ENCODE data around the gene TRAPPC14.
A peak's percentile ranks its signal among the peaks of the same experiment; 100 is the strongest.
"Not testable (repeated sequence)": the region's sequence is repeated elsewhere in the genome, so short reads cannot be mapped to it uniquely, and the experiment has no call there.

Gene TRAPPC14

GRCh38 chr7:100152937-100153666 is 5.4 kb downstream of the TRAPPC14 start:
- no peak overlapping the region for H3K27ac ChIP-seq (ENCODE audit: insufficient read depth, low read depth, low read length, poor library complexity, severe bottlenecking)
- H3K9me3 ChIP-seq (ENCODE audit: control insufficient read depth, low read length), result no peaks in the 10 kb centered on the region
- H3K36me3 ChIP-seq (ENCODE audit: control insufficient read depth, insufficient read depth, low read length), result peaks cover 22% of the 10 kb centered on the region
- WGBS, 2 experiments, result 94 to 95% methylated on average over 18 of the region's 18 CpGs
- H3K4me1 ChIP-seq (ENCODE audit: control insufficient read depth, insufficient read depth, low read length), result peaks cover 11% of the 10 kb centered on the region
- no peak overlapping the region for H3K4me3 ChIP-seq (ENCODE audit: insufficient read depth, low read depth, low read length)
- no peaks in the 10 kb centered on the region for H3K27me3 ChIP-seq (ENCODE audit: control insufficient read depth, insufficient read depth, low read length, poor library complexity, severe bottlenecking)

- H3K36me3 ChIP-seq (ENCODE audit: control insufficient read depth, insufficient read depth, low read length), result peaks cover 22% of the 10 kb centered on the region
These were observed 6.1 kb downstream of the TRAPPC14 start for GRCh38 chr7:100152404-100152803.

GRCh38 chr7:100148559-100149328 is 9.8 kb downstream of the TRAPPC14 start, which contains the start of gene LAMTOR4:
Gene LAMTOR4 (plus strand): TSS chr7:100148918. CDS start chr7:100148973, 55 bp downstream.
- H3K4me1 ChIP-seq (ENCODE audit: control insufficient read depth, insufficient read depth, low read length), result peaks cover 6% of the 10 kb centered on the region
- H3K9me3 ChIP-seq (ENCODE audit: control insufficient read depth, low read length), result no peaks in the 10 kb centered on the region
- H3K36me3 ChIP-seq (ENCODE audit: control insufficient read depth, insufficient read depth, low read length), result no peaks in the 10 kb centered on the region
- H3K27me3 ChIP-seq (ENCODE audit: control insufficient read depth, insufficient read depth, low read length, poor library complexity, severe bottlenecking), result no peaks in the 10 kb centered on the region
- no peak within 1 kb of the TSS for H3K27ac ChIP-seq (ENCODE audit: insufficient read depth, low read depth, low read length, poor library complexity, severe bottlenecking)
- 1% methylated on average over 46 of the region's 46 CpGs for WGBS, 2 experiments
- peak within 1 kb of the TSS; percentile 99 for H3K4me3 ChIP-seq (ENCODE audit: insufficient read depth, low read depth, low read length)

More at GRCh38 chr7:100152404-100152803, 6.1 kb downstream of the TRAPPC14 start:
- peaks cover 7% of the 10 kb centered on the region for H3K4me1 ChIP-seq (ENCODE audit: control insufficient read depth, insufficient read depth, low read length)
- no peak overlapping the region for H3K27ac ChIP-seq (ENCODE audit: insufficient read depth, low read depth, low read length, poor library complexity, severe bottlenecking)
- H3K27me3 ChIP-seq (ENCODE audit: control insufficient read depth, insufficient read depth, low read length, poor library complexity, severe bottlenecking), result no peaks in the 10 kb centered on the region
- H3K4me3 ChIP-seq (ENCODE audit: insufficient read depth, low read depth, low read length), result no peak overlapping the region
- H3K9me3 ChIP-seq (ENCODE audit: control insufficient read depth, low read length), result no peaks in the 10 kb centered on the region

- peaks cover 6% of the 10 kb centered on the region for H3K4me1 ChIP-seq (ENCODE audit: control insufficient read depth, insufficient read depth, low read length)
- H3K9me3 ChIP-seq (ENCODE audit: control insufficient read depth, low read length), result no peaks in the 10 kb centered on the region
- 75 to 78% methylated on average over 14 of the region's 14 CpGs for WGBS, 2 experiments
- H3K27me3 ChIP-seq (ENCODE audit: control insufficient read depth, insufficient read depth, low read length, poor library complexity, severe bottlenecking), result no peaks in the 10 kb centered on the region
- no peaks in the 10 kb centered on the region for H3K36me3 ChIP-seq (ENCODE audit: control insufficient read depth, insufficient read depth, low read length)
- no peak overlapping the region for H3K27ac ChIP-seq (ENCODE audit: insufficient read depth, low read depth, low read length, poor library complexity, severe bottlenecking)
- peak overlapping the region; percentile 13 for H3K4me3 ChIP-seq (ENCODE audit: insufficient read depth, low read depth, low read length)
These were observed 10.3 kb downstream of the TRAPPC14 start for GRCh38 chr7:100148225-100148558.

- Histone ChIP-seq H3K27ac (ENCODE audit: insufficient read depth, low read depth, low read length, poor library complexity, severe bottlenecking) (no peak overlapping the region), H3K27me3 (ENCODE audit: control insufficient read depth, insufficient read depth, low read length, poor library complexity, severe bottlenecking) (no peaks in the 10 kb centered on the region), H3K36me3 (ENCODE audit: control insufficient read depth, insufficient read depth, low read length) (no peaks in the 10 kb centered on the region), H3K4me3 (ENCODE audit: insufficient read depth, low read depth, low read length) (no peak overlapping the region), H3K4me1 (ENCODE audit: control insufficient read depth, insufficient read depth, low read length) (peaks cover 6% of the 10 kb centered on the region), H3K9me3 (ENCODE audit: control insufficient read depth, low read length) (no peaks in the 10 kb centered on the region)
- 92 to 100% methylated on average over 2 of the region's 2 CpGs for WGBS, 2 experiments
These were observed 11.2 kb downstream of the TRAPPC14 start for GRCh38 chr7:100147278-100147677.

GRCh38 chr7:100146350-100146749 is 12.2 kb downstream of the TRAPPC14 start:
- not testable (repeated sequence) for H3K4me3 ChIP-seq (ENCODE audit: insufficient read depth, low read depth, low read length); H3K27ac ChIP-seq (ENCODE audit: insufficient read depth, low read depth, low read length, poor library complexity, severe bottlenecking); H3K36me3 ChIP-seq (ENCODE audit: control insufficient read depth, insufficient read depth, low read length); H3K27me3 ChIP-seq (ENCODE audit: control insufficient read depth, insufficient read depth, low read length, poor library complexity, severe bottlenecking); H3K9me3 ChIP-seq (ENCODE audit: control insufficient read depth, low read length); H3K4me1 ChIP-seq (ENCODE audit: control insufficient read depth, insufficient read depth, low read length)
- 95 to 97% methylated on average over 4 of the region's 4 CpGs for WGBS, 2 experiments

- Histone ChIP-seq H3K4me1 (ENCODE audit: control insufficient read depth, insufficient read depth, low read length) (no peaks in the 10 kb centered on the region), H3K4me3 (ENCODE audit: insufficient read depth, low read depth, low read length) (no peak overlapping the region), H3K36me3 (ENCODE audit: control insufficient read depth, insufficient read depth, low read length) (no peaks in the 10 kb centered on the region), H3K27me3 (ENCODE audit: control insufficient read depth, insufficient read depth, low read length, poor library complexity, severe bottlenecking) (no peaks in the 10 kb centered on the region), H3K9me3 (ENCODE audit: control insufficient read depth, low read length) (no peaks in the 10 kb centered on the region), H3K27ac (ENCODE audit: insufficient read depth, low read depth, low read length, poor library complexity, severe bottlenecking) (no peak overlapping the region)
- WGBS, 2 experiments, result 89 to 93% methylated on average over 3 of the region's 3 CpGs
These were observed 16.1 kb downstream of the TRAPPC14 start for GRCh38 chr7:100142461-100142860.

- Histone ChIP-seq H3K36me3 (ENCODE audit: control insufficient read depth, insufficient read depth, low read length) (no peaks in the 10 kb centered on the region), H3K27ac (ENCODE audit: insufficient read depth, low read depth, low read length, poor library complexity, severe bottlenecking) (no peak overlapping the region), H3K4me1 (ENCODE audit: control insufficient read depth, insufficient read depth, low read length) (no peaks in the 10 kb centered on the region), H3K4me3 (ENCODE audit: insufficient read depth, low read depth, low read length) (no peak overlapping the region), H3K27me3 (ENCODE audit: control insufficient read depth, insufficient read depth, low read length, poor library complexity, severe bottlenecking) (no peaks in the 10 kb centered on the region), H3K9me3 (ENCODE audit: control insufficient read depth, low read length) (no peaks in the 10 kb centered on the region)
- WGBS, 2 experiments, result 86 to 95% methylated on average over 3 of the region's 3 CpGs
These were observed 17.0 kb downstream of the TRAPPC14 start for GRCh38 chr7:100141555-100141949.

GRCh38 chr7:100137851-100138760 is 20.4 kb downstream of the TRAPPC14 start:
- Histone ChIP-seq H3K27ac (ENCODE audit: insufficient read depth, low read depth, low read length, poor library complexity, severe bottlenecking) (no peak overlapping the region), H3K27me3 (ENCODE audit: control insufficient read depth, insufficient read depth, low read length, poor library complexity, severe bottlenecking) (no peaks in the 10 kb centered on the region), H3K4me1 (ENCODE audit: control insufficient read depth, insufficient read depth, low read length) (no peaks in the 10 kb centered on the region), H3K4me3 (ENCODE audit: insufficient read depth, low read depth, low read length) (no peak overlapping the region), H3K36me3 (ENCODE audit: control insufficient read depth, insufficient read depth, low read length) (no peaks in the 10 kb centered on the region), H3K9me3 (ENCODE audit: control insufficient read depth, low read length) (no peaks in the 10 kb centered on the region)
- 92 to 93% methylated on average over 13 of the region's 13 CpGs for WGBS, 2 experiments

- 23% methylated on average over 3 of the region's 3 CpGs for WGBS, 2 experiments
- no peak overlapping the region for H3K27ac ChIP-seq (ENCODE audit: insufficient read depth, low read depth, low read length, poor library complexity, severe bottlenecking)
- H3K4me1 ChIP-seq (ENCODE audit: control insufficient read depth, insufficient read depth, low read length), result peaks cover 7% of the 10 kb centered on the region
- H3K4me3 ChIP-seq (ENCODE audit: insufficient read depth, low read depth, low read length), result no peak overlapping the region
- H3K27me3 ChIP-seq (ENCODE audit: control insufficient read depth, insufficient read depth, low read length, poor library complexity, severe bottlenecking), result peaks cover 24% of the 10 kb centered on the region
- no peaks in the 10 kb centered on the region for H3K36me3 ChIP-seq (ENCODE audit: control insufficient read depth, insufficient read depth, low read length)
- H3K9me3 ChIP-seq (ENCODE audit: control insufficient read depth, low read length), result no peaks in the 10 kb centered on the region
These were observed 25.8 kb downstream of the TRAPPC14 start for GRCh38 chr7:100132697-100133151.

Data from ectodermal cell (in vitro differentiated cells).